ENCODE results near the gene FSIP2. TPM values are rescaled to one million over a fixed set of nuclear protein-coding genes. Genes with fewer than 3 reads are reported as not detected.
"Not testable (repeated sequence)": the region's sequence is repeated elsewhere in the genome, so short reads cannot be mapped to it uniquely, and the experiment has no call there.

Gene FSIP2
- total and polyA plus RNA-seq, 7 donors, result 0.54 to 4.9 (median 2.1) TPM

DNA sequence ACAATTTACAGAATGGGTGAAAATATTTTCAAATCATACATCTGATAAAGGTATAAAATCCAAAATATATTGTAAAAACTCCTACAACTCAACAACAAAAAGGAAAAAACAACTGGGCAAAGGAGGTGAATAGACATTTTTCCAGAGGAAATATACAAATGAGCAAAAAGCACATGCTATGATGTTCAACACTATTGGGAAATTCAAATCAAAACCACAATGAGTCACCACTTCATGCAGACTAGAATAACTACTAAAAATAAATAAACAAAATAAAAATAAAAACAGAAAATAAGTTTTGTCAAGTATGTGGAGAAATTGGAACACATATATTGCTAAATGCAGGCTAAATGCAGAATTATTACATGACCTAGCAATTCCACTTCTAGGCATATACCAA, 120.9 kb downstream of the FSIP2 start:
- TF ChIP-seq EP300 (IDR thresholded peaks at IDR 0.05), result no peak
- TF ChIP-seq, protein P1, sequence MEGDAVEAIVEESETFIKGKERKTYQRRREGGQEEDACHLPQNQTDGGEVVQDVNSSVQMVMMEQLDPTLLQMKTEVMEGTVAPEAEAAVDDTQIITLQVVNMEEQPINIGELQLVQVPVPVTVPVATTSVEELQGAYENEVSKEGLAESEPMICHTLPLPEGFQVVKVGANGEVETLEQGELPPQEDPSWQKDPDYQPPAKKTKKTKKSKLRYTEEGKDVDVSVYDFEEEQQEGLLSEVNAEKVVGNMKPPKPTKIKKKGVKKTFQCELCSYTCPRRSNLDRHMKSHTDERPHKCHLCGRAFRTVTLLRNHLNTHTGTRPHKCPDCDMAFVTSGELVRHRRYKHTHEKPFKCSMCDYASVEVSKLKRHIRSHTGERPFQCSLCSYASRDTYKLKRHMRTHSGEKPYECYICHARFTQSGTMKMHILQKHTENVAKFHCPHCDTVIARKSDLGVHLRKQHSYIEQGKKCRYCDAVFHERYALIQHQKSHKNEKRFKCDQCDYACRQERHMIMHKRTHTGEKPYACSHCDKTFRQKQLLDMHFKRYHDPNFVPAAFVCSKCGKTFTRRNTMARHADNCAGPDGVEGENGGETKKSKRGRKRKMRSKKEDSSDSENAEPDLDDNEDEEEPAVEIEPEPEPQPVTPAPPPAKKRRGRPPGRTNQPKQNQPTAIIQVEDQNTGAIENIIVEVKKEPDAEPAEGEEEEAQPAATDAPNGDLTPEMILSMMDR (IDR thresholded peaks at IDR 0.05), result no peak
- TF ChIP-seq POLR2AphosphoS5 (IDR thresholded peaks at IDR 0.05), result no peak
- TF ChIP-seq POLR2A (IDR thresholded peaks at IDR 0.05), result no peak
- Histone ChIP-seq H3K27me3 (no peaks in the 10 kb centered on the region), H3K4me1 (no peaks in the 10 kb centered on the region), H3K27ac (no peak overlapping the region), H3K4me3 (no peak overlapping the region), H3K9me3 (peaks cover 0 to 2% (median 0%) of the 10 kb centered on the region in 4 donors), H3K36me3 (no peaks in the 10 kb centered on the region)
- DNase-seq, result no peak
- intact Hi-C loops (cut with DNase I), result no loop called here

DNA sequence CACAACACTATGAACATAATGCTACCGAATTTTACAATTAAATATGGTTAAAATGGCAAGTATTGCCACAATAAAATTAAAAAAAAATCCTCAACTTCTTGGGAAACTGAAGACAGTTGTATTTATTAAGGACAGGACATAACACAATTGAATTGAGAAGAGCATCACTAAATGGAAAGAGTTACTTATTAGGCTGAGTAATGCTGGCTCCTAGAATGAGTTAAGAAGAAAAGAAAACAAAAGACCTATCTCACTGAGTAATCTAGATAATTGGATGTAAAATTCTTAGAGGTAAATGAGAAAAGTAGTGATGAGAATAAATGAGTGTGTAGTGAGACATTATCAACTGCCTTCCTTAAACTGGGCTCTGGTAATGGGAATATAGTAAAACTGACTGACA, 121.7 kb downstream of the FSIP2 start:
- Histone ChIP-seq H3K9me3 (peaks cover 0 to 2% (median 0%) of the 10 kb centered on the region in 4 donors), H3K27me3 (no peaks in the 10 kb centered on the region), H3K36me3 (no peaks in the 10 kb centered on the region), H3K4me1 (no peaks in the 10 kb centered on the region), H3K27ac (no peak overlapping the region), H3K4me3 (no peak overlapping the region)
- TF ChIP-seq POLR2AphosphoS5 (IDR thresholded peaks at IDR 0.05), result no peak
- TF ChIP-seq POLR2A (IDR thresholded peaks at IDR 0.05), result no peak
- intact Hi-C loops (cut with DNase I), result no loop called here
- DNase-seq, result no peak
- WGBS, 2 donors, result 77 to 84% methylated on average over 1 of the region's 1 CpG

DNA sequence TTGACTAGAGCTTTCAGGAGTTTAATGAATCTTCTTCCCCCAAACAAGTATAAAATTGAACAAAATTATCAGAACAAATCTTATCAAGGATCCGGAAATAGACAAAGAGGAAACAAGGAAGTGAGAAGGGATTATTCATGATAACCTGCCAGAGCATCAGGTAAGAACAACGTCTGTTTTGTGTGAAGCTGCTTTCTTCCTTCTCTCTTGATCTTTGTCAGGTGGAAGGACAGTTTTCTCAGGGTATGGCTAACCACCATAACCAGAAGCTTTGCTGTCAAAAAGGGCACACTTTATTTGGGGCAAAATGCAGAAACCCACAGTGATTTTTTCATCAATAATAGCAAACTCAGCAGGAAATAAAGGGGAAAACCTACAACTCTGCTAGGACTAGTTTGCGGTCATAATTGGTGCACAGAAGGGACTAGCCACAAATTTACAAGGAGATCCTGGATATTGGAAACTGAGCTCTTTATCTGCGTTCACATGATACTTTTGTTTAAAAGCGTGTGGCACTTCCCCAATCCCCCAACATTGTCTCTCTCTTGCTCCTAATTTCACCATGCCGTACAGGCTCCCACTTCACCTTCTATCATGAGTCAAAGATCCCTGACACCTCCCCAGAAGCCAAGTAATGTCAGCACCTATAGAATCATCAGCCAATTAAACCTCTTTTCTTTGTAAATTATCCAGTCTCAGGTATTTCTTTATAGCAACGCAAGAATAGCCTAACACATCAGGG, 124.2 kb downstream of the FSIP2 start:
- intact Hi-C loops (cut with DNase I), result no loop called here
- TF ChIP-seq POLR2A (IDR thresholded peaks at IDR 0.05) (no peak), POLR2AphosphoS5 (IDR thresholded peaks at IDR 0.05) (no peak), EP300 (IDR thresholded peaks at IDR 0.05) (no peak)
- TF ChIP-seq, protein P1 (IDR thresholded peaks at IDR 0.05), result no peak
- H3K36me3 ChIP-seq, result no peaks in the 10 kb centered on the region
- no peak overlapping the region for H3K27ac ChIP-seq
- no peak overlapping the region for H3K4me3 ChIP-seq
- 79 to 88% methylated on average over 7 of the region's 7 CpGs for WGBS, 2 donors
- no peak for DNase-seq
- peaks cover 0 to 2% (median 0%) of the 10 kb centered on the region in 4 donors for H3K9me3 ChIP-seq
- no peaks in the 10 kb centered on the region for H3K4me1 ChIP-seq
- no peaks in the 10 kb centered on the region for H3K27me3 ChIP-seq

DNA sequence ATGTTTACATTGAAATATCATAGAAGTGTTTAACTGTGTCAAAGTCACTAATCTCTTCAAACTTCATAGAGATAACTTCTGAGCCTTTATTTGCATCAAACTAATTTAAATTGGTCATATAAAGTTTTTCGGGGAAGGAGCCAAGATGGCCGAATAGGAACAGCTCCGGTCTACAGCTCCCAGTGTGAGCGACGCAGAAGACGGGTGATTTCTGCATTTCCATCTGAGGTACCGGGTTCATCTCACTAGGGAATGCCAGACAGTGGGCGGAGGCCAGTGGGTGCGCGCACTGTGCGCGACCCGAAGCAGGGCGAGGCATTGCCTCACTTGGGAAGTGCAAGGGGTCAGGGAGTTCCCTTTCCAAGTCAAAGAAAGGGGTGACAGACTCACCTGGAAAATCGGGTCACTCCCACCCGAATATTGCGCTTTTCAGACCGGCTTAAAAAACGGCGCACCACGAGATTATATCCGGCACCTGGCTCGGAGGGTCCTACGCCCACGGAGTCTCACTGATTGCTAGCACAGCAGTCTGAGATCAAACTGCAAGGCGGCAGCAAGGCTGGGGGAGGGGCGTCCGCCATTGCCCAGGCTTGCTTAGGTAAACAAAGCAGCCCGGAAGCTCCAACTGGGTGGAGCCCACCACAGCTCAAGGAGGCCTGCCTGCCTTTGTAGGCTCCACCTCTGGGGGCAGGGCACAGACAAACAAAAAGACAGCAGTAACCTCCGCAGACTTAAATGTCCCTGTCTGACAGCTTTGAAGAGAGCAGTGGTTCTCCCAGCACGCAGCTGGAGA, 126.1 kb downstream of the FSIP2 start:
- H3K27ac ChIP-seq; H3K9me3 ChIP-seq; H3K36me3 ChIP-seq; H3K4me1 ChIP-seq; intact Hi-C loops (cut with DNase I); H3K4me3 ChIP-seq; H3K27me3 ChIP-seq; DNase-seq: not testable (repeated sequence)
- 91% methylated on average over 28 to 31 of the region's 31 CpGs for WGBS, 2 donors

DNA sequence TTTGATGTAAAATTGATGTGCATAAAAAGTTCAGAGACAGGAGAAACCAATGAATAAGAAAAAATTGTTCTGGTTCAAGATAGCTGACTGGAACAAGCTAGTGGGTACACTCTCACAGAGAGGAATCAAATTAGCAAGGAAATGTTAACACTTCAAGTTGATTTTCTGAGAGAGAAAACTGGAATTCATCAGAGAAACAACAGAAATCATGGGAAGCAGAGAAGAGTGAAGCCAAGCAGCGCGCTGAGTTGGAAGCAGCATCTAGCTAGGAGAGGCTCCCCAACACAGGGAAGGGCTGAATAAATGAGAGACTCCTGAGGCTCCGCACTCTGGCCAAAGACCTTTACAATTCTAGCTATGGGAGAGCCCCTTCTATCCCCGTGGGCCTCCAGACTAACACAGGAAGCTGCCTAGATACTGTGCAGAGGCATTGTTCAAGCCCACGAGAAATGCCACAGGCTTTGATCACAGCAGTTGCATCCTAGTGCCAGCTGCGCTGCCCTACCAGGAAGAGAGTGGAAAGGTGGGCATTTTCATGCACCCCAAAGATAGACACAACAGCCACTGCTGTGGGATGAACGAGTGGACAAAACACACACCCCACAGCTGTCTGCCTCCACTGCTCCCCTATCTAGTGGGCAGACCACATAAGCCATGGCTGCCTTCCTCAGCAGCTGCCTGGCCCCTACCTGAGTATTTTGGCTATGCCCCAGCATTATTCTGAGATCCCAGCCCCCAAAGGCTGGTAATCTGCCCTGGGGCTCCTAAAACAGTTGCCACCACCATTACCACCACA, 136.7 kb downstream of the FSIP2 start:
- Histone ChIP-seq H3K27me3 (no peaks in the 10 kb centered on the region), H3K4me3 (no peak overlapping the region), H3K4me1 (no peaks in the 10 kb centered on the region), H3K36me3 (no peaks in the 10 kb centered on the region), H3K27ac (no peak overlapping the region), H3K9me3 (no peaks in the 10 kb centered on the region)
- TF ChIP-seq, protein P1 (IDR thresholded peaks at IDR 0.05), result no peak
- TF ChIP-seq POLR2AphosphoS5 (IDR thresholded peaks at IDR 0.05) (no peak), EP300 (IDR thresholded peaks at IDR 0.05) (no peak), POLR2A (IDR thresholded peaks at IDR 0.05) (no peak)
- intact Hi-C loops (cut with DNase I), result no loop called here
- DNase-seq, result no peak
- 85 to 91% methylated on average over 7 of the region's 7 CpGs for WGBS, 2 donors
